Ovary (tissue), 9 donors: ENCODE measurements around the gene ETV4. TPM values are rescaled to one million over a fixed set of nuclear protein-coding genes. Genes with fewer than 3 reads are reported as not detected.

ENCODE experiments used
- DNase-seq, 5 donors: peaks; one replicate each; pipeline ENCODE4 v3.0.0-alpha.2; 2019 to 2020
- H3K27ac ChIP-seq, 2 donors: fragments of 200-600 bp; one replicate each; pipeline versions ENCODE4 v1.5.1 to v1.8.0; 2019 to 2022
- H3K27me3 ChIP-seq: fragments of 200-600 bp; one replicate; pipeline ENCODE4 v1.8.0; 2022
- H3K36me3 ChIP-seq: fragments of 200-600 bp; sonication (generic); one replicate; pipeline ENCODE4 v1.5.1; 2019
- H3K4me1 ChIP-seq: one replicate; pipeline ENCODE4 v1.8.1; 2013; ENCODE audit warnings: mild to moderate bottlenecking, moderate library complexity; ENCODE audit not compliant: insufficient read depth
- H3K4me3 ChIP-seq: fragments of 200-600 bp; sonication (generic); one replicate; pipeline ENCODE4 v1.5.1; 2017
- H3K9me3 ChIP-seq, 2 donors: fragments of 200-600 bp in 1 of 2; sonication (generic) in 1 of 2; one replicate each; pipeline versions ENCODE4 v1.5.1 to v1.8.1; 2013 to 2019; ENCODE audit warnings: mild to moderate bottlenecking in 1 of 2, moderate library complexity in 1 of 2
- CTCF ChIP-seq, 3 donors: fragments of 450-650 bp in 2 of 3; fragments of 200-600 bp in 1 of 3; IDR thresholded peaks; one replicate each; pipeline versions ENCODE4 v1.5.1 to v1.8.0; 2016 to 2022; ENCODE audit warnings: antibody characterized with exemption in 3 of 3, mild to moderate bottlenecking in 1 of 3
- EP300 ChIP-seq: sonication (generic); formaldehyde crosslinking; IDR thresholded peaks from one replicate; pipeline ENCODE4 v1.6.1; 2017; ENCODE audit warnings: antibody characterized with exemption
- POLR2A ChIP-seq: fragments of 450-650 bp; IDR thresholded peaks from one replicate; pipeline ENCODE4 v1.6.1; 2017; ENCODE audit warnings: antibody characterized with exemption, mild to moderate bottlenecking, moderate library complexity
- WGBS, 3 donors: extraction: QIAGEN DNeasy Blood & Tissue Kit in 1 of 3; methylation state at CpG; one replicate each; pipeline versions ENCODE4 v1.1.5 to v1.1.7; 2013 to 2017; 5-methylcytosine and 5-hydroxymethylcytosine counted together
- intact Hi-C, 4 donors: fragments of 100-400 bp; cut with DNase I; formaldehyde crosslinking; loops; one replicate each; pipeline versions ENCODE4 v1.11.0 to v1.15.1; 2022 to 2023
- polyA plus RNA-seq, 2 donors: library from polyadenylated mRNA; stranded (reverse); fragments of 200-250 nt in 1 of 2; fragments of 350-450 nt in 1 of 2; fragmentation: Illumina TruSeq in 1 of 2; extraction: RNeasy Lipid Tissue Mini Kit (QIAGEN cat#74804) in 1 of 2; gene quantifications; one replicate each; pipeline ENCODE4 v1.2.3, GENCODE V29; 2013 to 2014
- total RNA-seq, 7 donors: library from RNA; depleted of rRNA in 2 of 7; stranded (reverse); fragments of >200 nt in 2 of 7; fragmentation: NEBNext Ultra II Directional in 3 of 7; extraction: Animal tissue kit (Norgen Biotek cat#: 25700) in 3 of 7; gene quantifications; one replicate each; pipeline versions ENCODE4 v1.1.0 to v1.2.4, GENCODE V29; 2016 to 2023
- donor health status: DM: no; HTN: no; CAD: no; lungs with moderate emphysema.
- donor health status: DM: no; HTN: no; CAD: no.
- donor health status: Bipolar disorder and iron deficiency.
- donor health status: DM: yes; HTN: yes; CAD: no.
- donor health status: DM: no; HTN: no; CAD: no.
- donor health status: DM: yes; HTN: yes; CAD: no.

Gene ETV4
- total and polyA plus RNA-seq, 9 donors: 0.25 to 5.3 (median 0.77) TPM; not detected in 1

GRCh38 chr17:43529947-43530287 lies 16.2 kb downstream of the ETV4 start:
- TF ChIP-seq POLR2A (no peak), EP300 (no peak), CTCF (IDR thresholded peaks at IDR 0.05) (no peak)
- intact Hi-C loops: loop anchor here in 1 of 4 donors (2.0 kb wide), 1 partner anchor 13 kb away; no protein-coding TSS in a partner anchor
- Histone ChIP-seq H3K36me3 (no peaks in the 10 kb centered on the region), H3K4me1 (peaks cover 8% of the 10 kb centered on the region), H3K27me3 (no peaks in the 10 kb centered on the region), H3K27ac (no peak overlapping the region), H3K4me3 (no peak overlapping the region), H3K9me3 (no peaks in the 10 kb centered on the region)
- DNase-seq: peak in 4 of 5 donors; percentile 18 to 46 (median 40)
- WGBS, 3 donors: 33 to 42% (median 39%) methylated on average over 6 of the region's 6 CpGs

GRCh38 chr17:43528988-43529814 lies 16.9 kb downstream of the ETV4 start:
- intact Hi-C loops: loop anchor here in 1 of 4 donors (2.0 kb wide), 1 partner anchor 14 kb away; no protein-coding TSS in a partner anchor
- H3K4me1 ChIP-seq: peaks cover 8% of the 10 kb centered on the region

DNA sequence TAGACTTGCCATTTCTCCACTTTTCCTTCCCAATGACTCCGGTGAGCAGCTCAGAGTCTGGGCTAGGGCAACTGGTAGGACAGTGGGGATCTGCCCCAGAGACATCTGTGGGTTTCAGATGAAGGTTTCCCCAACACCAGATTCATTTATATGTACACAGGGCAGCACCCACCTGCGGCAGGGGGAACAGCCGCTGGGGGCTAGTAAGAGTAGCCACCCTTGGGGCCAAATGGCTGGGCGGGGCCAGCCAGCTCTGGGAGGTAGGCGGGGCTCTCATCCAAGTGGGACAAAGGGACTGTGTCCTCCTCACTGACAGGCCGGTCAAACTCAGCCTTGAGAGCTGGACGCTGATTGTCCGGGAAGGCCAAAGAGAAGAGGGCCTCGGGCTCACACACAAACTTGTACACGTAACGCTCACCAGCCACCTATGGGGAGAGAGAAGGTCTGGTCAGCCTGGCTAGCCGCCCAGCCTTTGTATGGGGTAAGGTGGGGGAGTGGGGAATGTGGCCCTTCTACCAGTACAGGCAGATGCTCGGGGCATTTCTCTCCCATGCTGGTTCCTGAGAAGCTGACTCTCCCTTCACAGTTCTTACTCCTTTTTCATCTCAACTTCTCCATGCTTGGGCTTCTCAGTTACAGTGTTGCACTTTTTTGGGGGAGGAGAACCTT lies 17.7 kb downstream of the ETV4 start:
- TF ChIP-seq EP300: no peak
- no peak for TF ChIP-seq CTCF (IDR thresholded peaks at IDR 0.05)
- TF ChIP-seq POLR2A: no peak
- intact Hi-C loops: loop anchor here in 1 of 4 donors (2.0 kb wide), 1 partner anchor 14 kb away; no protein-coding TSS in a partner anchor
- peaks cover 8% of the 10 kb centered on the region for H3K4me1 ChIP-seq
- no peak overlapping the region for H3K4me3 ChIP-seq
- H3K36me3 ChIP-seq: no peaks in the 10 kb centered on the region
- no peak overlapping the region for H3K27ac ChIP-seq
- H3K27me3 ChIP-seq: no peaks in the 10 kb centered on the region
- 80 to 93% (median 83%) methylated on average over 13 of the region's 13 CpGs for whole genome bisulfite sequencing, 3 donors
- DNase-seq: peak in 1 of 5 donors; percentile 35
- no peaks in the 10 kb centered on the region for H3K9me3 ChIP-seq

More at GRCh38 chr17:43528988-43529814, 16.9 kb downstream of the ETV4 start:
- H3K9me3 ChIP-seq: no peaks in the 10 kb centered on the region
- peak in 1 of 5 donors; percentile 16 for DNase-seq
- WGBS, 3 donors: 87 to 92% (median 91%) methylated on average over 20 of the region's 20 CpGs
- H3K27me3 ChIP-seq: no peaks in the 10 kb centered on the region
- H3K4me3 ChIP-seq: no peak overlapping the region
- no peak overlapping the region for H3K27ac ChIP-seq
- TF ChIP-seq POLR2A (no peak), EP300 (no peak), CTCF (IDR thresholded peaks at IDR 0.05) (no peak)
- no peaks in the 10 kb centered on the region for H3K36me3 ChIP-seq

DNA sequence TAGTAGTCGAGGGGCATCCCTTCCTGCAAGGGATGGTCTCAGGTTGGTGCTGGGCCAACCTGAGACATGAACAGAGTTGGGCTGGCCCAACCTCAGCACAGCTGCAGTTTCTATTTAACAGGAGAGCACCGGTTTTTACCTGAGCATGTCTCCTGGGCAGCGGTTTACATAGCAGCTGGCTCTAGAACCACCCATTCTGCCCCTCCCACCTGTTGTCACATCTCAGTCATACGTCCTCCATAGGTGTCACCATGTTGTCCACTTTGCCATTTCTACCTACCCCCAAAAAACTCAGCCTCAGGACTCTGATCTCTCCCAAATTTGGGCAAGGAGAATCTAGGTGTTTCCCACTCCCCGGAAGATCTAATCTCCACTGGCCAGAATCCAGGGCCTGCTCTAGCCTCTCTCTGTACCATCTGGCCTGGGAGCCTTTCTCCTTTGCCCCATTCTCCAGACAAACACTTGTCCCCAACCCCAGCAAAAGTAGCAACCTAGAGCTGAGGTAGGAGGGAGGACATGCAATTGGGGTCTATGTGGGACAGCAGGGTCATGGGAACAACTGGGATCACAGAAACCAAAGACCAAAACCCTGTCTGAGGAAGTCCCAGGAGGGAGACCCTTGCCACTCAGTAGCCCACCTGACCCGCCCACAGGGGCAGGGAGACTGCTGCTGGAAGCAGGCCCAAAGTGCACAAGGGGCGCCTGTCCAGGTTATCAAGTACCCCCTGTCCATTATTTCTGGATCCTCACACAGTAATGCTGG lies 19.1 kb downstream of the ETV4 start:
- Histone ChIP-seq H3K27ac (no peak overlapping the region), H3K27me3 (no peaks in the 10 kb centered on the region), H3K4me1 (peaks cover 8% of the 10 kb centered on the region), H3K9me3 (no peaks in the 10 kb centered on the region), H3K36me3 (no peaks in the 10 kb centered on the region), H3K4me3 (no peak overlapping the region)
- intact Hi-C loops: no loop called here
- no peak for TF ChIP-seq POLR2A
- TF ChIP-seq CTCF (IDR thresholded peaks at IDR 0.05): no peak
- TF ChIP-seq EP300: no peak
- 84 to 88% (median 86%) methylated on average over 7 of the region's 7 CpGs for WGBS, 3 donors
- no peak for DNase-seq
